ENCODE measurements around the gene SESN2. TPM values are rescaled to one million over a fixed set of nuclear protein-coding genes. Genes with fewer than 3 reads are reported as not detected.

The SESN2 gene
- total RNA-seq, 1 experiment from 2014 or later: 12.2 TPM

- Histone ChIP-seq H3K27ac (peak overlapping the region; percentile 91), H3K4me1 (replicated peaks; ENCODE audit: insufficient read depth) (peaks cover 14% of the 10 kb centered on the region), H3K27me3 (ENCODE audit: insufficient read depth, low read depth) (no peaks in the 10 kb centered on the region), H3K4me3 (peak overlapping the region; percentile 80), H3K9me3 (ENCODE audit: insufficient read depth, low read depth) (no peaks in the 10 kb centered on the region), H3F3A (ENCODE audit: insufficient read depth, low read depth) (peaks cover 19% of the 10 kb centered on the region; the same call in 1 of the 2 replicates), H3K4me2 (peak overlapping the region; percentile 86), H3K79me2 (ENCODE audit: low read depth) (peaks cover 15% of the 10 kb centered on the region), H4K20me1 (ENCODE audit: insufficient read depth) (no peaks in the 10 kb centered on the region), H3K9me2 (ENCODE audit: insufficient read depth) (no peaks in the 10 kb centered on the region), H2AFZ (peak overlapping the region; percentile 94), H3K36me3 (ENCODE audit: low read depth) (no peaks in the 10 kb centered on the region)
- TF ChIP-seq EZH2 (IDR thresholded peaks at IDR 0.05; ENCODE audit: low read depth): no peak
- no peak for TF ChIP-seq CTCF (conservative IDR thresholded peaks at IDR 0.05)
- POLR2A ChIA-PET (ENCODE audit: unreplicated experiment): interaction anchor here (0.5 to 1.0 kb wide), 3 partner anchors 77 to 315 kb away, joined by 4 to 7 read pairs (median 4); no protein-coding TSS in a partner anchor
- DNase-seq: no peak
- TSS peak; percentile 96 for BruUV-seq (replicated peaks)
- intact Hi-C loops (cut with micrococcal nuclease; ENCODE audit: unreplicated experiment): loop anchor here (2.0 kb wide), 1 partner anchor 79 kb away; no protein-coding TSS in a partner anchor
- CTCF ChIA-PET: interaction anchor here (0.7 to 0.9 kb wide), 2 partner anchors 27 to 79 kb away, joined by 3 read pairs; no protein-coding TSS in a partner anchor
Measured at GRCh38 chr1:28328228-28328648, 68.9 kb downstream of the SESN2 start.

GRCh38 chr1:28329395-28330153 is 70.3 kb downstream of the SESN2 start:
- Histone ChIP-seq H4K20me1 (ENCODE audit: insufficient read depth) (no peaks in the 10 kb centered on the region), H3K79me2 (ENCODE audit: low read depth) (peaks cover 15% of the 10 kb centered on the region), H3F3A (ENCODE audit: insufficient read depth, low read depth) (peaks cover 19% of the 10 kb centered on the region; the same call in 1 of the 2 replicates), H3K4me1 (replicated peaks; ENCODE audit: insufficient read depth) (peaks cover 14% of the 10 kb centered on the region), H3K4me2 (peak overlapping the region; percentile 86), H3K9me3 (ENCODE audit: insufficient read depth, low read depth) (no peaks in the 10 kb centered on the region), H3K27ac (peak overlapping the region; percentile 91), H3K9me2 (ENCODE audit: insufficient read depth) (no peaks in the 10 kb centered on the region), H3K36me3 (ENCODE audit: low read depth) (no peaks in the 10 kb centered on the region), H3K4me3 (peak overlapping the region; percentile 80), H3K27me3 (ENCODE audit: insufficient read depth, low read depth) (no peaks in the 10 kb centered on the region), H2AFZ (peak overlapping the region; percentile 94)
- ChIA-PET CTCF (no interaction called here), POLR2A (ENCODE audit: unreplicated experiment) (interaction anchor here (0.6 to 1.0 kb wide), 4 partner anchors 25 to 81 kb away, joined by 4 to 38 read pairs (median 5); no protein-coding TSS in a partner anchor)
- TF ChIP-seq EZH2 (IDR thresholded peaks at IDR 0.05; ENCODE audit: low read depth): no peak
- no peak for TF ChIP-seq CTCF (conservative IDR thresholded peaks at IDR 0.05)
- DNase-seq: no peak
- BruUV-seq (replicated peaks): TSS peak; percentile 85
- intact Hi-C loops (cut with micrococcal nuclease; ENCODE audit: unreplicated experiment): loop anchor here (2.0 kb wide), 1 partner anchor 81 kb away; no protein-coding TSS in a partner anchor

Other genes with a start within 250 kb of the SESN2 start
- 9.6 and 19.0 TPM in 2 replicates for gene EYA3, start 170.9 kb upstream of the SESN2 start, total RNA-seq (2021)
- gene PTAFR, start 82.8 kb upstream of the SESN2 start, total RNA-seq (2021): 7.6 and 12.2 TPM in 2 replicates
- 48.4 and 61.4 TPM in 2 replicates for gene DNAJC8, start 26.5 kb upstream of the SESN2 start, total RNA-seq (2021)
- gene ATP5IF1, start 23.4 kb upstream of the SESN2 start, total RNA-seq (2021): 125 and 146 TPM in 2 replicates
- gene MED18, start 69.5 kb downstream of the SESN2 start, total RNA-seq (2021): 18.9 and 21.9 TPM in 2 replicates
- 33.2 and 45.1 TPM in 2 replicates for gene PHACTR4, start 110.2 kb downstream of the SESN2 start, total RNA-seq (2021)
- 134 and 156 TPM in 2 replicates for gene RCC1, start 246.5 kb downstream of the SESN2 start, total RNA-seq (2021)